IPS DF 6.9 (cell line): ENCODE results near the gene B4GALT6.

ENCODE experiments used
- DNase-seq: peaks from one replicate; pipeline ENCODE4 v3.0.0-alpha.2; 2013; ENCODE audit warnings: low read depth, low spot score
- H3K27ac ChIP-seq: one replicate; pipeline ENCODE4 v1.5.1; 2013; ENCODE audit warnings: low read length, control low read depth
- H3K27me3 ChIP-seq: 2 replicates; pipeline ENCODE4 v1.6.1; 2013; ENCODE audit warnings: mild to moderate bottlenecking, low read length; ENCODE audit not compliant: control insufficient read depth, insufficient read depth
- H3K36me3 ChIP-seq: 2 replicates; pipeline ENCODE4 v1.6.1; 2013; ENCODE audit warnings: low read length; ENCODE audit not compliant: control insufficient read depth, insufficient read depth
- H3K4me1 ChIP-seq: 2 replicates; pipeline ENCODE4 v1.6.1; 2013; ENCODE audit warnings: low read length; ENCODE audit not compliant: control insufficient read depth, insufficient read depth
- H3K4me3 ChIP-seq: 2 replicates; pipeline ENCODE4 v1.5.1; 2013; ENCODE audit warnings: mild to moderate bottlenecking, low read length
- H3K9me3 ChIP-seq: 2 replicates; pipeline ENCODE4 v1.6.1; 2013; ENCODE audit warnings: low read length, inconsistent platforms; ENCODE audit not compliant: control insufficient read depth, insufficient read depth
- WGBS: extraction: QIAGEN DNeasy Blood & Tissue Kit; methylation state at CpG from one replicate; pipeline ENCODE4 v1.1.7; 2013; ENCODE audit warnings: mixed read lengths, missing lambda C conversion rate; ENCODE audit not compliant: insufficient read length, insufficient coverage; 5-methylcytosine and 5-hydroxymethylcytosine counted together

Gene B4GALT6

GRCh38 chr18:31634331-31634713 lies 50.1 kb downstream of the B4GALT6 start:
- Histone ChIP-seq H3K4me3 (no peak overlapping the region), H3K4me1 (no peaks in the 10 kb centered on the region), H3K27me3 (no peaks in the 10 kb centered on the region), H3K27ac (no peak overlapping the region), H3K9me3 (no peaks in the 10 kb centered on the region), H3K36me3 (peaks cover 2% of the 10 kb centered on the region; the same call in 1 of the 2 replicates)
- no peak for DNase-seq
- no CpG with 5 or more reads among the region's 3 CpGs for WGBS

- DNase-seq: no peak
- Histone ChIP-seq H3K36me3 (peaks cover 2% of the 10 kb centered on the region; the same call in 1 of the 2 replicates), H3K4me3 (no peak overlapping the region), H3K27ac (no peak overlapping the region), H3K9me3 (no peaks in the 10 kb centered on the region), H3K27me3 (no peaks in the 10 kb centered on the region), H3K4me1 (no peaks in the 10 kb centered on the region)
- no CpG with 5 or more reads among the region's 10 CpGs for WGBS
These were observed 50.7 kb downstream of the B4GALT6 start for GRCh38 chr18:31633392-31634330.

- Histone ChIP-seq H3K27me3 (no peaks in the 10 kb centered on the region), H3K27ac (no peak overlapping the region), H3K36me3 (no peaks in the 10 kb centered on the region; the same call in 1 of the 2 replicates), H3K4me3 (no peak overlapping the region), H3K9me3 (no peaks in the 10 kb centered on the region), H3K4me1 (no peaks in the 10 kb centered on the region)
- DNase-seq: no peak
- no CpG with 5 or more reads among the region's 1 CpG for WGBS
These were observed 52.0 kb downstream of the B4GALT6 start for GRCh38 chr18:31632356-31632755.

- Histone ChIP-seq H3K9me3 (no peaks in the 10 kb centered on the region), H3K4me3 (no peak overlapping the region), H3K4me1 (no peaks in the 10 kb centered on the region), H3K36me3 (no peaks in the 10 kb centered on the region; the same call in 1 of the 2 replicates), H3K27ac (no peak overlapping the region), H3K27me3 (no peaks in the 10 kb centered on the region)
- no CpG with 5 or more reads among the region's 1 CpG for WGBS
- DNase-seq: no peak
These were observed 52.9 kb downstream of the B4GALT6 start for GRCh38 chr18:31631526-31631925.

DNA sequence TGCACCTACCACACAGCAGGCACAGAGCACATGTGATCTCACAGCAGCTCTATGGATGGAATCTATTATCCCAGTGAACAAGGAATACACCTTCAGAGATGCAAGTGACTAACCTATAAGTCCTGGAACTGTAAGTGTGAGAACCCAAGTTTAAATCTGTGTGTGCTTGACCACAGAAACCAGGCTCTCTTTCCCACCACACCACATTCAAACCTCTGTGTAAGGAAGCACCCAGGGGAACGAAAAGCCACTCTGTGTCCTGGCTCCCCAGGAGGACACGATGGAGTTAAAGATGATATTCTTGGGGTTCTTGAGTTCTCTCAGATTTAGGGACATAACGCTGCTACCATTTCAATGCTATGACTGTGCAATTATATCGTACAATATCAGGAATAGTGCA lies 53.8 kb downstream of the B4GALT6 start:
- no CpG with 5 or more reads among the region's 4 CpGs for WGBS
- Histone ChIP-seq H3K27me3 (no peaks in the 10 kb centered on the region), H3K4me1 (no peaks in the 10 kb centered on the region), H3K27ac (no peak overlapping the region), H3K4me3 (no peak overlapping the region), H3K36me3 (no peaks in the 10 kb centered on the region; the same call in 1 of the 2 replicates), H3K9me3 (no peaks in the 10 kb centered on the region)
- DNase-seq: no peak

DNA sequence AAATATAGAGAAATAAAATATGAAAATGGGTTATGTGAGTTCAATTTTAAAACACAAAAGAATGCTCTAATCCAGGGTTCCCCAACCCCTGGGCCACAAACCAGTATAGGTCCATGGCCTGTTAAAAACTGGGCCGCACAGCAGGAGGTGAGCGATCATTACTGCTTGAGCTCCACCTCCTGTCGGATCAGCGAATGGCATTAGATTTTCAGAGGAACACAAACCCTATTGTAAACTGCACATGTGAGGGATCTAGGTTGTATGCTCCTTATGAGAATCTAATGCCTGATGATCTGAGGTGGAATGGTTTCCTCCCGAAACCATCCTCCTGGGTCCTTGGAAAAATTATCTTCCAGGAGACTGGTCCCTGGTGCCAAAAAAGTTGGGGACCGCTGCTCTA lies 58.0 kb downstream of the B4GALT6 start:
- Histone ChIP-seq H3K9me3 (no peaks in the 10 kb centered on the region), H3K4me3 (no peak overlapping the region), H3K27ac (no peak overlapping the region), H3K4me1 (no peaks in the 10 kb centered on the region), H3K36me3 (no peaks in the 10 kb centered on the region; the same call in 1 of the 2 replicates), H3K27me3 (no peaks in the 10 kb centered on the region)
- no CpG with 5 or more reads among the region's 6 CpGs for WGBS
- DNase-seq: no peak

DNA sequence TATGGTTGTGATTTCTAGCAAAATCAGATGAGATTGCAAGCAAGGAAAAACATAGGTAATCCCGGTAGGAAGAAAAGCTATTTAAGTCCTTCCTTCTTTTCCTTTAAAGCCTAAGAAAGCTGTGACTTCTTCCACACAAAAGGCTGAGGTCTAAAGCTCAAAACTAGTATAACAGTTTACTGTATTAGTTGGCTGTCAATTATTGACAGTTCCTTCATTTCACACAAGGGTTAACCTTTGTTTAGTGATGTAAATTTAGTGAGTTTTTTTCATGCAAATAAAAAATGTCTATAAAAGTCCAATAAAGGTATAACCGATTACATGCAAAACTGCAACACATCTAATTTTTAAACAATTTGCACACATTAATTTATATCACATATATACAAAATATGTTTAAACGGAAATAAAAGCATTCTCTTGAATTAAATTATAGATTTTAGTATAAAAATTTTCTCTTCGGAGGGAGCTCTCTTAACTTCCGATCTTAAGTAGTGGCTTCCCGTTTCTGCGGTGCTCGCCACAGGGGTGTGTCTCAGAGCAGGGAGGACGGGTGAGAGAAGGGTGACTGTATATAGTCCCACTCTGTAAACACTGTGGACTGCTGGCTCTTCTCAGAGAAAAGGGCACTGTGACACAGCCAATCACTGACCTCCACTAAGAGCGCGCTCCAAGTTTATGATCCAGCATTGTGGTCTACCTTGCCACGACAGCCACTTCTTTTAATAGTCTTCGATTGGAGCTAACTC lies 59.3 kb downstream of the B4GALT6 start:
- Histone ChIP-seq H3K27ac (no peak overlapping the region), H3K9me3 (no peaks in the 10 kb centered on the region), H3K4me3 (no peak overlapping the region), H3K4me1 (no peaks in the 10 kb centered on the region), H3K27me3 (no peaks in the 10 kb centered on the region), H3K36me3 (no peaks in the 10 kb centered on the region; the same call in 1 of the 2 replicates)
- no peak for DNase-seq
- 100% methylated on average over 1 of the region's 13 CpGs for WGBS

GRCh38 chr18:31619291-31619690 lies 65.1 kb downstream of the B4GALT6 start:
- Histone ChIP-seq H3K4me3 (no peak overlapping the region), H3K4me1 (no peaks in the 10 kb centered on the region), H3K9me3 (no peaks in the 10 kb centered on the region), H3K36me3 (no peaks in the 10 kb centered on the region), H3K27me3 (no peaks in the 10 kb centered on the region), H3K27ac (no peak overlapping the region)
- DNase-seq: no peak

GRCh38 chr18:31618801-31619200 lies 65.6 kb downstream of the B4GALT6 start:
- DNase-seq: no peak
- Histone ChIP-seq H3K4me3 (no peak overlapping the region), H3K36me3 (no peaks in the 10 kb centered on the region), H3K27ac (no peak overlapping the region), H3K4me1 (no peaks in the 10 kb centered on the region), H3K27me3 (no peaks in the 10 kb centered on the region), H3K9me3 (no peaks in the 10 kb centered on the region)
- WGBS: no CpG with 5 or more reads among the region's 5 CpGs

DNA sequence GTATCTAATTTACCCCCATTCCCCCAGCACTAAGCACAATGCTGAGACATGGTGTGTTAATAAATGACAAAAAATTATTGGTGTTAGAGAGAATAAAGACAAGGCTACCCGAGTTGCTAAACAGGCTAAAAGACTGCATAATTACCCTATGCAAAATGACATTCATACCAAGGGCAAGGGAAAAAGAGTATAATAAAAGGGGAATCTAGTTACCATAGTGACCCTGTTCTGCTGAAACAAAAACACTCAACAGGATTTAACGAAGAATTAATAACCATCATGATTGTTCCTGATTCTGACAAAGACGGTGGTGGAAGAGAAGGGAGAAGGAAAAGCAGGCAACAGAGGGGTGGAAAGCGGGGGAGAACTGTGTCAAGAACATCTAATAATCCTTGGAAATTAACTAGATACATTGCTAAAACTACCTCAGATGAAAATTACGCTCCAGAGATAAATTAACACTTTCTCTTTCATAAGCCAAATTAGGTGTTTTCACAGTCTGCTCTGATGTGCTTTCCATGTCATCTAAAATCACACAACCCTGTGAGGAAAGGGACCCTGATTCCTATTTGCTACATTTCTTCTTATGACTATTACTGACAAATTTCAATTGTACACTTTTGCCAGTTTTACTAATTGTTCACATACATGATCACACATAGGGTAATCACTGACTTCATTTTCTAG lies 67.2 kb downstream of the B4GALT6 start:
- H3K4me1 ChIP-seq: no peaks in the 10 kb centered on the region
- no CpG with 5 or more reads among the region's 5 CpGs for WGBS
- no peaks in the 10 kb centered on the region for H3K27me3 ChIP-seq
- H3K27ac ChIP-seq: no peak overlapping the region
- no peak for DNase-seq
- no peak overlapping the region for H3K4me3 ChIP-seq
- no peaks in the 10 kb centered on the region for H3K9me3 ChIP-seq
- no peaks in the 10 kb centered on the region for H3K36me3 ChIP-seq
